GM23338 (cell line): ENCODE results near the gene LCE6A. TPM values are rescaled to one million over a fixed set of nuclear protein-coding genes. Genes with fewer than 3 reads are reported as not detected.

ENCODE experiments used
- polyA plus RNA-seq: library from polyadenylated mRNA; unstranded; fragments of >200 nt; fragmentation: Nextera tagmentation; extraction: Ambion mirVana; gene quantifications from 2 replicates; pipeline ENCODE4 v1.2.1, GENCODE V29; 2016
- total RNA-seq: library from RNA; depleted of rRNA; stranded (reverse); fragments of >200 nt; shearing (Covaris generic); gene quantifications from 2 replicates; pipeline ENCODE4 v1.2.3, GENCODE V29; 2014; rRNA removed

LCE6A gene
- total and polyA plus RNA-seq, 2 experiments from 2014 or later, result not detected

Other genes with a start within 250 kb of the LCE6A start
- gene LCE3C, start 242.6 kb upstream of the LCE6A start, total RNA-seq, result not detected in 2 replicates
- not detected in 2 replicates for gene LCE3C, start 242.6 kb upstream of the LCE6A start, polyA plus RNA-seq
- not detected in 2 replicates for gene LCE3B, start 229.0 kb upstream of the LCE6A start, total RNA-seq
- not detected in 2 replicates for gene LCE3B, start 229.0 kb upstream of the LCE6A start, polyA plus RNA-seq
- gene LCE3A, start 219.8 kb upstream of the LCE6A start, total RNA-seq, result not detected in 2 replicates
- not detected in 2 replicates for gene LCE3A, start 219.8 kb upstream of the LCE6A start, polyA plus RNA-seq
- gene LCE2D, start 179.5 kb upstream of the LCE6A start, total RNA-seq, result not detected in 2 replicates
- gene LCE2D, start 179.5 kb upstream of the LCE6A start, polyA plus RNA-seq, result not detected in 2 replicates
- not detected in 2 replicates for gene LCE2C, start 167.6 kb upstream of the LCE6A start, total RNA-seq
- gene LCE2C, start 167.6 kb upstream of the LCE6A start, polyA plus RNA-seq, result not detected in 2 replicates
- gene LCE2B, start 156.7 kb upstream of the LCE6A start, total RNA-seq, result not detected in 2 replicates
- gene LCE2B, start 156.7 kb upstream of the LCE6A start, polyA plus RNA-seq, result not detected in 2 replicates
- not detected in 2 replicates for gene LCE2A, start 144.5 kb upstream of the LCE6A start, total RNA-seq
- not detected in 2 replicates for gene LCE2A, start 144.5 kb upstream of the LCE6A start, polyA plus RNA-seq
- not detected in 2 replicates for gene LCE4A, start 134.7 kb upstream of the LCE6A start, total RNA-seq
- gene LCE4A, start 134.7 kb upstream of the LCE6A start, polyA plus RNA-seq, result not detected in 2 replicates
- gene KPRP, start 84.8 kb upstream of the LCE6A start, total RNA-seq, result not detected in 2 replicates
- not detected in 2 replicates for gene KPRP, start 84.8 kb upstream of the LCE6A start, polyA plus RNA-seq
- not detected in 2 replicates for gene LCE1F, start 67.7 kb upstream of the LCE6A start, total RNA-seq
- not detected in 2 replicates for gene LCE1F, start 67.7 kb upstream of the LCE6A start, polyA plus RNA-seq
- gene LCE1E, start 56.6 kb upstream of the LCE6A start, total RNA-seq, result not detected in 2 replicates
- gene LCE1E, start 56.6 kb upstream of the LCE6A start, polyA plus RNA-seq, result 0.43 TPM in 1 of 2 replicates, not detected in the other
- not detected in 2 replicates for gene LCE1D, start 46.1 kb upstream of the LCE6A start, total RNA-seq
- not detected in 2 replicates for gene LCE1D, start 46.1 kb upstream of the LCE6A start, polyA plus RNA-seq
- gene LCE1C, start 36.2 kb upstream of the LCE6A start, total RNA-seq, result not detected in 2 replicates
- not detected in 2 replicates for gene LCE1C, start 36.2 kb upstream of the LCE6A start, polyA plus RNA-seq
- not detected in 2 replicates for gene LCE1B, start 30.9 kb upstream of the LCE6A start, total RNA-seq
- gene LCE1B, start 30.9 kb upstream of the LCE6A start, polyA plus RNA-seq, result not detected in 2 replicates
- gene LCE1A, start 15.4 kb upstream of the LCE6A start, total RNA-seq, result not detected in 2 replicates
- gene LCE1A, start 15.4 kb upstream of the LCE6A start, polyA plus RNA-seq, result not detected in 2 replicates
- gene LCE7A, start 17.1 kb downstream of the LCE6A start, total RNA-seq, result not detected in 2 replicates
- gene LCE7A, start 17.1 kb downstream of the LCE6A start, polyA plus RNA-seq, result not detected in 2 replicates
- not detected in 2 replicates for gene SMCP, start 35.5 kb downstream of the LCE6A start, total RNA-seq
- not detected in 2 replicates for gene SMCP, start 35.5 kb downstream of the LCE6A start, polyA plus RNA-seq
- not detected in 2 replicates for gene IVL, start 65.7 kb downstream of the LCE6A start, total RNA-seq
- gene IVL, start 65.7 kb downstream of the LCE6A start, polyA plus RNA-seq, result not detected in 2 replicates
- not detected in 2 replicates for gene SPRR5, start 104.3 kb downstream of the LCE6A start, total RNA-seq
- not detected in 2 replicates for gene SPRR5, start 104.3 kb downstream of the LCE6A start, polyA plus RNA-seq
- not detected in 2 replicates for gene SPRR4, start 127.8 kb downstream of the LCE6A start, total RNA-seq
- gene SPRR4, start 127.8 kb downstream of the LCE6A start, polyA plus RNA-seq, result not detected in 2 replicates
- not detected in 2 replicates for gene SPRR1A, start 141.2 kb downstream of the LCE6A start, total RNA-seq
- not detected in 2 replicates for gene SPRR1A, start 141.2 kb downstream of the LCE6A start, polyA plus RNA-seq
- gene SPRR3, start 158.9 kb downstream of the LCE6A start, total RNA-seq, result not detected in 2 replicates
- gene SPRR3, start 158.9 kb downstream of the LCE6A start, polyA plus RNA-seq, result not detected in 2 replicates
- gene SPRR1B, start 188.3 kb downstream of the LCE6A start, total RNA-seq, result not detected in 2 replicates
- gene SPRR1B, start 188.3 kb downstream of the LCE6A start, polyA plus RNA-seq, result not detected in 2 replicates
- gene SPRR2D, start 198.3 kb downstream of the LCE6A start, total RNA-seq, result not detected in 2 replicates
- not detected in 2 replicates for gene SPRR2D, start 198.3 kb downstream of the LCE6A start, polyA plus RNA-seq
- not detected in 2 replicates for gene SPRR2A, start 214.7 kb downstream of the LCE6A start, total RNA-seq
- 0.43 TPM in 1 of 2 replicates, not detected in the other for gene SPRR2A, start 214.7 kb downstream of the LCE6A start, polyA plus RNA-seq
- not detected in 2 replicates for gene SPRR2B, start 228.8 kb downstream of the LCE6A start, total RNA-seq
- gene SPRR2B, start 228.8 kb downstream of the LCE6A start, polyA plus RNA-seq, result not detected in 2 replicates